ENCODE data around the gene ZBTB22.

- TF ChIP-seq EZH2 (IDR thresholded peaks at IDR 0.05) = no peak
- TF ChIP-seq POLR2AphosphoS5 (IDR thresholded peaks at IDR 0.05; ENCODE audit: borderline replicate concordance, low read depth, low read length) = no peak
- no peak for TF ChIP-seq FOXP2 (optimal IDR thresholded peaks at IDR 0.05; ENCODE audit: control extremely low read depth, extremely low read length, insufficient read depth)
Observed at GRCh38 chr6:33278392-33278741, 39.2 kb downstream of the ZBTB22 start.

All from SK-N-MC (cell line).